Suppressor macrophage treated with lipopolysaccharide for 4 hours (primary cell): ENCODE measurements around the gene S1PR4.
A peak's percentile ranks its signal among the peaks of the same experiment; 100 is the strongest.

Source experiments
- DNase-seq: peaks from one replicate; pipeline ENCODE4 v3.0.0-alpha.2; 2020

Gene S1PR4, protein sequence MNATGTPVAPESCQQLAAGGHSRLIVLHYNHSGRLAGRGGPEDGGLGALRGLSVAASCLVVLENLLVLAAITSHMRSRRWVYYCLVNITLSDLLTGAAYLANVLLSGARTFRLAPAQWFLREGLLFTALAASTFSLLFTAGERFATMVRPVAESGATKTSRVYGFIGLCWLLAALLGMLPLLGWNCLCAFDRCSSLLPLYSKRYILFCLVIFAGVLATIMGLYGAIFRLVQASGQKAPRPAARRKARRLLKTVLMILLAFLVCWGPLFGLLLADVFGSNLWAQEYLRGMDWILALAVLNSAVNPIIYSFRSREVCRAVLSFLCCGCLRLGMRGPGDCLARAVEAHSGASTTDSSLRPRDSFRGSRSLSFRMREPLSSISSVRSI

DNA sequence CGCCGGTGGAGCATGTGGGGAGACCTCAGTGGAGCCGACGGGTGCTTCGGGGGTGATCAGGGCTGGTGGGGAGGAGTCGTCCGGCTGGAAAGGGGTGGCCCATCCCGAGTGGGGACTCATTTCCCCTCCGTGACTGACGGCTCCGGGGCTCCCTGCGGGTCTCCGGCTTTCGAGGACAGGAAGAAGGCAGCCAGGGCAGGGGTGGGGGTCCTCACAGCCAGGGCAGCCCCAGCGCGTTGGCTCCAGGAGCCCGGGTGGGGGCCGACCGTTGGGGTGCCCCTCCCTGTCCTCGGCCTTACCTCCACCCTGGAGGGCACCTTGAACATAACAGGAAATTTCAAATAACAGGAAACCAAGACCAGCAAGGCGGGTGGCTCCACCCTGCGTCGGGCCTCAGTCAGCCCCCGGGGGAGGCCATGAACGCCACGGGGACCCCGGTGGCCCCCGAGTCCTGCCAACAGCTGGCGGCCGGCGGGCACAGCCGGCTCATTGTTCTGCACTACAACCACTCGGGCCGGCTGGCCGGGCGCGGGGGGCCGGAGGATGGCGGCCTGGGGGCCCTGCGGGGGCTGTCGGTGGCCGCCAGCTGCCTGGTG lies at the start of gene S1PR4:
Gene S1PR4 (plus strand): TSS at position 393 of the 596 bp plus-strand sequence. CDS start 24 bp downstream, at position 417.
- DNase-seq: no peak

DNA sequence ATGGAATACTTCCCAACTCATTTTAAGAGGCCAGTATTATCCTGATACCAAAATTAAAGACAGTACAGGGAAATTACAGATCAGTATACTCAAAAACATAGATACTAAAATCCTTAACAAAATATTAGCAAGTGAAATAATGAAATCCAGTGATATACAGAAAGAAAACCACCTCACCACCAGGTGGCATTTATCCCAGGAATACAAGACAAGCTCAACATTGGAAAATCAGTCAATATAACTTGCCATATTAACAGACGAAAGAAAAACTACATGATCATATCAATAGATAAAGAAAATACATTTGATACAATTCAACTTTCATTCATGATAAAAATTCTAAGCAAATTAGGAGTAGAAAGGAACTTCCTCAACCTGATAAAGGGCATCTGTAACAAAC lies 49.5 kb upstream of the S1PR4 start:
- DNase-seq: peak; percentile 43

DNA sequence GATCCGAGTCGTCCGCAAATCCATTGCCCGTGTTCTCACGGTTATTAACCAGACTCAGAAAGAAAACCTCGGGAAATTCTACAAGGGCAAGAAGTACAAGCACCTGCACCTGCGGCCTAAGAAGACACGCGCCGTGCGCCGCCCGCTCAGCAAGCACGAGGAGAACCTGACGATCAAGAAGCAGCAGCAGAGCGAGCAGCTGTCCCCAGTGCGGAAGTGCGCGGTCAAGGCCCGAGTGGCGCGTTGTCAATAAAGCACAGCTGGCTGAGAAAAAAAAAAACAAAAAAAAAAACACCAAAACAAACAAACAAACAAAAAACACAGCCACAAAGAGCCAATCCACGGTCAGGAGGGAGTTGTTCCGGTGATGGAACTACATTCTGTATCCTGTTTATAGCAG lies 47.4 kb upstream of the S1PR4 start:
- DNase-seq: no peak

DNA sequence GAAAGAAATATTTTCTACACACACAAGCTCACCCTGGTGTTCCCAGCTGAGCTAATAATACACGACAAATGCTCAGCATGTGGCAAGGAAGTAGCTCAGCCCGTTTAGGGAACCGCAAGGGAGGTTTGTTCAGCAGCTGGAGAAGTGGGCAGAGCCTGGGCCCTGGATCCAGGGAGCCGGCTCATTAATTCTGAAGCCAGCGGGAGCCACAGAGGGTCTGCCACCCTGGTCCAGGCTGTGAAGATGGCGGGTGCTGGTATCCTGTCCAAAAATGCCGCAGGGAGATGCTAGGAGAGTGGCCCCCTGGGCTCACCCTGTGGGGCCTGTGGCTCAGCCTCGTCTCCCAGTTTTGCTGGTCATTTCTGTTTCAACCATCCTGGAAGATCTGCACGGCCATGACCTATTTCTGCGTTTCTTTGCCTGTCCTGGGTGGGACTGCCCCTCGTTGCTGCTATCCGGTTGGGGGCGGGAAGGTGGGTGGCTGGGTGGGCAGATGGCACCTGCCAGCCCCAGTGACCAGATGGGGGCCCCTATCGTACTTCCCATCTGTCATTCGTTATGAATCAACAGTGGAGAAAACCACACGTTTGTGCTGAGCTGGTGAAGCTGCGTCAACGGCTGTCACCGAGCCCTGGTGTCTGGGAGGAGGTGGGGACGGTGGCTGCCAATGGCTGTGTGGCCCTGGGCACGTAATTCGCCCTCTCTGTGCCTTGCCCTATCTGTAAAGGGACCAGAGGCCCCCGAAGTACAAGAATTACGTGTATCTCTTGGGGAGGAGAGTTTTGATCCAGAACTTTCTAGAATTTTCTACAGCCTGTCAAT lies 45.4 kb upstream of the S1PR4 start:
- DNase-seq: peak; percentile 93

DNA sequence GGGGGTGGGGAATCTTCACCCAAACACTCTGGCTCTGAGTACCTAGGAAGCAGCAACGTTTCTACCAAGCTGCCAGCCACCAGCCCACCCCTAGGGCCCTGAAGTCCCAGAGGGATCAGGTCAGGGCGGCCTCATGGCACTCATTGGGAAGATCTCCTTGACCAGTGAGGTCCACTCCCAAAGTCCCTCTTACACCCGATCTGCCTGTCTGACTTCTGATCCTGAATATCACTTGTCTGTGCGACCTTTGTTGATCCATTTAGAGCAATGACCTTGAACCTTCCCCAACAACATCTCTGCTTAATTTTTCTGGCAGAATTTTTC lies 44.8 kb upstream of the S1PR4 start:
- DNase-seq: no peak

DNA sequence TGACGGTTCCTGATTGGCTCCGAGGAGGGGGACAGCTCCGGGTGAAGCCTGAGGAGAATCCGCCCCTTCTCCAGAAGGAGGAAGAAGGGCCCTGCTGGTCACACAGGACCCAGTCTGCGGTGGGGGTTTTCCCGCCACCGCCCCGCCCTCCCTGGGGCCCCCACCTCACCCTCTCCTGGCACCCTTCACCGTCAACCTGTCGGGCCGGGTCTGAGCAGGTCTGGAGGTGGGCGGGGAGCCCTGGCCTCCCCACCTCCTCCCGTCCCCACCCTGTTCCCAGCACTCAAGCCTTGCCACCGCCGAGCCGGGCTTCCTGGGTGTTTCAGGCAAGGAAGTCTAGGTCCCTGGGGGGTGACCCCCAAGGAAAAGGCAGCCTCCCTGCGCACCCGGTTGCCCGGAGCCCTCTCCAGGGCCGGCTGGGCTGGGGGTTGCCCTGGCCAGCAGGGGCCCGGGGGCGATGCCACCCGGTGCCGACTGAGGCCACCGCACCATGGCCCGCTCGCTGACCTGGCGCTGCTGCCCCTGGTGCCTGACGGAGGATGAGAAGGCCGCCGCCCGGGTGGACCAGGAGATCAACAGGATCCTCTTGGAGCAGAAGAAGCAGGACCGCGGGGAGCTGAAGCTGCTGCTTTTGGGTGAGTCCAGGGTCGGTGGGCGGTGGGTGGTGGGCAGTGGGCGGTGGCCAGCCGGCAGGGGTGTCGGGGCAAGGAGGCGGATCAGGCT lies 42.4 kb upstream of the S1PR4 start, which contains the start of gene GNA15:
Gene GNA15 (plus strand): TSS at position 73 of the 723 bp plus-strand sequence. CDS start 418 bp downstream, at position 491.
- DNase-seq: peak; percentile 85

DNA sequence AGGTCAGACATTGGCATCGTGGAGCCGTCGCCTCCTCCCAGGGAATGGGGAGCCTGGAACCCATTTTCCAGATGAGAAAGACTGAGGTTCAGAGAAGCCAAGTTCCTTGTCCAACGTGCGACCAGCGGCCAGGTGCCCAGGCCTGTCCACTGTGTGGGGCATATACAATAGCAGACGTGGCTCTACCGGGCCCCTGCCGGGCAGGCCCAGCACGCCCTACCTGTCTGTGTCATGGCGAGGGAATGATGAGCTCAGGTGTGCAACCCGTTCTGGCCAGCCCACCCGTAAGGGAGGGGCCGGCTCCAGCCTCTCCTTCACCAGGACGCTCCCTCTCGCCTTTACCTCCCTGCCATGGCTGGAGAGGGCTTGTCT lies 41.9 kb upstream of the S1PR4 start:
- DNase-seq: no peak

DNA sequence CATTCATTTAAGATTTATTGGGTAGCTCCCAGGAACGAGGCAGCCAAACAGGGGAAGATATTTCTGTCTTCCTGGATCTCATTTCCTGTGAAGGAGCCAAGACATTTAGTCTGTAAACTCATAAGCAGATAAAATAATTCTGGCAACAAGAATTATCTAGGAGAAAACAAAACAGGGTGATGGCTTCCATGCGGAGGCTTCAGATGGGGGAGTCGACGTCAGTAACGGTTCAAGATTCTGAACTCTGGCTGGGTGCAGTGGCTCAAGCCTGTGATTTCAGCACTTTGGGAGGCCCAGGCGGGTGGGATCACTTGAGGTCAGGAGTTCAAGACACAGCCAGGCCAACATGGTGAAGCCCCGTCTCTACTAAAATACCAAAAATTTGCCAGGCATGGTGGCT lies 41.5 kb upstream of the S1PR4 start:
- peak; percentile 51 for DNase-seq

DNA sequence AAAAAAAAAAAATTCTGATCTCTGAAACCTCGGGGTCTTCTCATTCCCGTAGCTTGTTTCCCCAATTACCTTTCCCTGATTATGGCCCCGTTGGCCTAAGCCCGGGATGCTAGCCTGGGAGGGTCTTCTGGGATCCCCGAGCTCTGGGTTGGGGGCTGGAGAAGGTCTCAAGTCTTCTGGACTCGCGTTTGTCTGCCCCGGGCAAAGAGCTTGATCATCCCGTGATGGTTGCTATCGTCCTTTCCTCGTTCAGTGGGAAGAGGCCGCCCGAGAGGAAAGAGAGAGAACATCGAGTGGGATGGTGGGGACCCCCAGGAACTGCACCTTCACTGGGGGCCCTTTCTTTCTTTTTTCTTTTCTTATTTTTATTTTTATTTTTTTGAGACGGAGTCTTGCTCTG lies 40.3 kb upstream of the S1PR4 start:
- no peak for DNase-seq

DNA sequence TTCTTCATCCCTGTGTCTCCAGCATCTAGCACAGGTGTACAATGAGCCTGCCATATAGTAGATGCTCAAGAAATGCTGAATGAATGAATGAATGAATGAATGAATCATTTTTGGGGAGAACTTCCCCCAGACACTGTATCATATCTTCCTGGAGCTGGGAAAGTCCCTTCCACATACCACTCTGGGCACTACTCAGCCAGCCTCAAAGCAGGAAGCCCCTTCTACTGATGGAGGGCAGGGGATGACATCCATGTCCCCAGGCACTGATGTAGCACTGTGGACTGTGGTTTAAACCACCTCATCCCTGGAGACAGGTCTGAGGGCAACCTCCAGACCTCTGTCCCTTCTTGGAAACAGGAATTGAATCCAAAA lies 37.9 kb upstream of the S1PR4 start:
- peak; percentile 50 for DNase-seq

DNA sequence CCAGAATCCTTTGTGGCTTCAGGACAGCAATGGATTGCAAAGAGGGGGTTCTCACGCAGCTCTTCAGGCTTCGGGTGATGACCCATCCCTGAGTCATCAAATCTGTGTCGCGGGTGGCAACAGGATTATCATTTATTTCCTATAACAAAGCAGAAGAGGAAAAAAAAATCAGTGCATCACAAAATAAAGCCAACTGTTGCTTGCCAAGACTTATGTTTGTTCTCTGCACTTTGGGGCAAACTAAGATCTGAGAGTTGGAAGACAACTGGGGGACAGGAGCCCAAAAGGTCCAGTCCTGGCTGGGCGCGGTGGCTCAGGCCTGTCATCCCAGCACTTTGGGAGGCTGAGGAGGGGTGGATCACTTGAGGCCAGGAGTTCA lies 36.3 kb upstream of the S1PR4 start:
- peak; percentile 84 for DNase-seq

DNA sequence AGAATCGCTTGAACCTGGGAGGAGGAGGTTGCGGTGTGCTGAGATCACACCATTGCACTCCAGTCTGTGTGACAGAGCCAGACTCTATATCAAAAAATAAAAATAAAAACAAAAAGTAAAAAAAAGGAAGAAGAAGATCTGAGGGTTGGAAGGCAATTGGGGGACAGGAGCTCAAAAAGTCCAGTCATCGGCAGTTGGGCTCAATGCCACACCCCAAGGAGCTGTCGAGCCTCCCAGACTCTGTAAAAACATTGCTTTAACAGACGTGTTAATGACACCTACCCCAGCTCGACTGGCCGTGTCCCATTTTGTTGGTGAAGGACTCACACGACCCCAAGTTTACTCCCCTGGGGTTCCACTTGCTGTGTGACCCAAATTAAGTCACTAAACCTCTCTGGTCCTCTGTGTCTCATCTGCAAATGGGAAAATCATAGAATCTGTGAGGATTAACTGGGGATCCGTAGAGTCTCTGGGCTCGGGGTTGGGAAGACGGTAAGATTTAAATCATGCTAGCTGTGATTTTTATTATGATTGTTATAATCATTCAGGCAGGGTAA lies 35.7 kb upstream of the S1PR4 start:
- peak; percentile 45 for DNase-seq

DNA sequence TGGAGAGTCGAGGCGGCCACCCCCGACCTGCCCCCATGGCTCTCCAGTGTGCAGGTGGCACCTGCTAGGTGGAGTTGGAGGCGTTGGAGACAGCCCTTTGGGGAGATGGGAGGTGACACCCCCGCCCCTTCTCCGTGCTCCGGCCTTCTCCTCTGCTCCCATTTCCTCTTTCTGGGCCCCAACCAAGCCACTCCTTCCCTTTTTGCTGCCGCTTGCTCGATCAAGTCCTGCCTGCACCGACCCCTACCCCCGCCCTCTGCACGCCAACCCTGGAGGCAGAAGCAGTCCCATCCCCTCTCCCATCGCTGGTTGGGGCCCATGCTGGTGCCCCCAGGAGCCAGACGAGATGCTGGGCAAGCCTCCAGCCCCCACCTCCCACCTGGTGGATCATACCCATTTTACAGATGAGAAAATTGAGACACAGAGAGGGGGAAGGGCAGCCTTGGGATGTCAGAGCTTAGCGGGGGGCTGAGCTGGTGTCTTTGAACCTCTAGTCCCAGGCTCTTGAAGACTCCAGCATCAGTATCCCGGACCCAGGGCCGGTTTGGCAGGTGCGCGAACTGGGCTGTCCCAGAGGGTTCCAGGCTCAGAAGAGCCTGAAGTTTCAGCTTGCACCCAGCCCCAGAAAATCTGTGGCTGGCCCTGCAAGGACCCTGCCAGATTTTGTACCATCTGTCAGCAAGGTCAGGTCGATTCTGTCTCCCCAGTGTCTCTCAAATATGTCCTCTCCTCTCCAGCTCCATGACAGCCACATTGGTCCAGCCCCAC lies 32.5 kb upstream of the S1PR4 start:
- DNase-seq: peak; percentile 82

DNA sequence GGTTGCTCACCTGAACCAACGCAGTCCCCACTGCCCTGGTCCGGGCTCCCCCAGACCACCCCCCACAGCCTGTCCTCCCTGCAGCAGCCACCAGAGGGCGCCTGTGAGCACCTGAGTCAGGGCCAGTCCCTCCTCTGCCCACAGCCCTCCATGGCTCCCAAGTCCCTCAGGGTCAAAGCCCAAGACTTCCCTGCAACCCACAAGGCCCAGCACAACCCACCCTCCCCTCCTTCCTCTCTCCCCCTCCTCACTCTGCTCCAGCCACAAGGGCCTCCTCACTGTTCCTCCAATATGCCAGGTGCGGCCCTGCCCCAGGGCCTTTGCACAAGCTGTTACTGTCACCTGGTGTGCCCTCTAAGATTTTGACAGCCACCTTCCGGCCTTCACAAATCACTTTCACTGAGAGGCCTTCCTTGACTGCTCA lies 31.9 kb upstream of the S1PR4 start:
- peak; percentile 47 for DNase-seq

DNA sequence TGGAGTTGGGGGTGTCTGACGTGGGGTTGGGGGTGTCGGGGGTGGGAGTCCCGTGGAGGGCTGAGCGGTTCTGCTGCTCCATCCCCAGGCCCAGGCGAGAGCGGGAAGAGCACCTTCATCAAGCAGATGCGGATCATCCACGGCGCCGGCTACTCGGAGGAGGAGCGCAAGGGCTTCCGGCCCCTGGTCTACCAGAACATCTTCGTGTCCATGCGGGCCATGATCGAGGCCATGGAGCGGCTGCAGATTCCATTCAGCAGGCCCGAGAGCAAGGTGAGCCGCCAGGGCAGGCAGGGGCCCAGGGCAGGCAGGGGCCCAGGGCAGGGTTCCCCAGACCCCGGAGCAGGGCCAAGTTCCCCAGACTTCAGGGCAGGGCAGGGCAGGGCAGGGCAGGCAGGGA lies 30.1 kb upstream of the S1PR4 start:
- no peak for DNase-seq

DNA sequence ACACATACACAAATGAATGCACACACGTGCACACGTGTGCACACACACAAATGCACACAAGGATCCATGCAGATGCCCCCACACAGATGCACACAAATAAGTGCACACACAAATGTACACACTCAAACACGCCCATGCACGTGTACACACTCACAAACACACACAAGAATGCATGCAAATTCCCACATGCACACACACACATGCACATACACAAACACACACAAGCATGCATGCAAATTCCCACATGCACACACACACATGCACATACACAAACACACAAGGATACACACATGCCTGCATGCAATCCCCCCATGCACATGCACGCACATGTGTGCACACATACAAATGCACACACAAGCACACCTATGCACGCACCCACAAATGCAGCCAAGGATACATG lies 29.5 kb upstream of the S1PR4 start:
- DNase-seq: no peak

DNA sequence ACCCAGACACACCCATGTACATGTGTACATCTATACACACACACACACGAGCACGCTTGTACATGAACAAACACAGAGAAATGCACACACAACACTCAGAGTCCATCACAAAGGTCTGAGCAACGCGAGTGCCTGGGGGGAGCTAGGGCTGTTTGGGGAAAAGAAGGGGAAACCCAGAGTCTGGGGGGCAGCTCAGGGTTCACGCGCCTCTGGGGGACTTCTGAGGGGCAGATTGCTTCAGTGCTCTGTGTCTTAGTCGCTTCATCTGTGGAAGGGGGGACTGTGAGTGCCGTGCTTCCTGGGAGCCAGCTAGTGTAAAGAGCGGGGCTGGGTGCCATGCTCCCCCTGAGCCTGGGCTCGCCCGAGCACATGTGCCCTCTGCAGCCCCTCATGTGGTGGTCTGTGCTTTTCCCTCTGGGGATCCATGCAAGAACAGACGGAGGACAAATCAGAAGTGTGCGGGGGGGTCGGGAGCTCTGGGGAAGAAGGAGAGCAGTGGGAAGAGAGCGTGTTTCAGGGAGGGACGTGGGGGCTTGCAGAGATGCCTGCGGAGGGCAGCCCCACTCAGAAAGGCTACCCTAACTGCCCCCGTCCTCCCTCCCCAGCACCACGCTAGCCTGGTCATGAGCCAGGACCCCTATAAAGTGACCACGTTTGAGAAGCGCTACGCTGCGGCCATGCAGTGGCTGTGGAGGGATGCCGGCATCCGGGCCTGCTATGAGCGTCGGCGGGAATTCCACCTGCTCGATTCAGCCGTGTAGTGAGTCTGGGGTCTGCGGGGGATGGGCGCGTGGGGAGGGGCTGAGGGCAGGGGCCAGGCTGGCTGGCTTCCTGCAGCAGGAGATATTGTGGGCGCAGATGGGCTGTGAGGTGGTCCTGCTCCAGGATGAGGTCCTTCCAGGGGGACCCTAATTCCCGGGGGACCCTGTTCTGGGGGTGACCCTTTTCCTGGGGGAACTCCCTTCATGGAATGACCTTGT lies 28.8 kb upstream of the S1PR4 start:
- no peak for DNase-seq

DNA sequence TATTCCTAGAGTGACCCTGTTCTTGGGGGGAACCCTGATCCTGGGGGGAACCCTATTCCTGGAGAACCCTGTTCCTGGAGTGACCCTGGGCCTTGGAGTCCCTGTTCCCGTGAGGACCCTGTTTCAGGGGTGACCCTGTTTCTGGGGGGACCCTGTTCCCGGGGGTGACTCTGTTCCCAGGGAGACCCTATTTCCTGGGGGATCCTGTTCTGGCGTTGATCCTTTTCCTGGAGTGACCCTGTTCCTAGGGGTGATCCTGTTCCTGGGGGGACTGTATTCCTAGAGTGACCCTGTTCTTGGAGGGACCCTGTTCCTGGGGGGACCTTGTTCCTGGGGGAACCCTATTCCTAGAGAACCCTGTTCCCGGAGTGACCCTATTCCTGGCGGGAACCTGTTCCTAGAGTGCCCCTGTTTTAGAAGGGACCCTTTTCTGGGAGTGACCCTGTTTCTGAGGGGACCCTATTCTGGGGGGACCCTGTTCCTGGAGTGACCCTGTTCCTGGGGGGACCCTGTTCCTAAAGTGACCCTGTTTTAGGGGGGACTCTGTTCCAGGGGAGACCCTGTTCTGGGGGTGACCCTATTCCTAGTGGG lies 27.7 kb upstream of the S1PR4 start:
- DNase-seq: no peak

DNA sequence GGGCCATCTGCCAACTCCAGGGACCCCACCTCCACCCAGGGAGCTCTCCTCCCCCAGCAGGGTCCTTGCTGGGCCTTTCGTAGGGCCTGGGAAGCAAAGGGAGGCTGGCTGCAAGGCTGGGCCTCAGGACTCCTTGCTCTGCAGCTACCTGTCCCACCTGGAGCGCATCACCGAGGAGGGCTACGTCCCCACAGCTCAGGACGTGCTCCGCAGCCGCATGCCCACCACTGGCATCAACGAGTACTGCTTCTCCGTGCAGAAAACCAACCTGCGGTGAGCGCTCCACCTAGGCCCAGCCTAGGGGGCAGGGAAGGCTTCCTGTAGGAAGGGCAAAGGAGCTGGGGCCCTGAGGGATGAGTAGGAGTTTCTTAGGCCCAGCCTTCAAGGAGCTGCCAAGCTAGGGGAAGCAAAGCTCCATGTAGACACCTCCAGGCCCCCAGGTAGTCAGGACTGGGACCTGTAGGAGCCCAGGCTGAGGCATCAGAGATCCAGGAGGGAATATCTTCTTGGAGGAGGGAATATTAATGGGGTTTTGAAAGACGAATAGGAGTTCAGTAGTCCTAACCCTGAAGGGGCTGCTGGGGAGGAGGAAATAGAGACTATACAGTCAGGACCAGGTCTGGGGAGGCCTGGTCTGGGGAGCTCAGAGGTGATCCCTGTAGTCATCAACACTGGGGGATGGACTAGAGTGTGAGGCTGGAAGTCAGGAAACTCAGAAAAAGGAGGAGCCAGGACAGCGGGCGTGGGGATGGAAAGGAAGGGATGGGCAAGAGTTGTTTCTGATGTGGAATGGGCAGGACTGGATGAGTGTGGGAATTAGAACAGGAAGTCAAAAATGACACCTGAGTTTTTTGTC lies 26.8 kb upstream of the S1PR4 start:
- no peak for DNase-seq

DNA sequence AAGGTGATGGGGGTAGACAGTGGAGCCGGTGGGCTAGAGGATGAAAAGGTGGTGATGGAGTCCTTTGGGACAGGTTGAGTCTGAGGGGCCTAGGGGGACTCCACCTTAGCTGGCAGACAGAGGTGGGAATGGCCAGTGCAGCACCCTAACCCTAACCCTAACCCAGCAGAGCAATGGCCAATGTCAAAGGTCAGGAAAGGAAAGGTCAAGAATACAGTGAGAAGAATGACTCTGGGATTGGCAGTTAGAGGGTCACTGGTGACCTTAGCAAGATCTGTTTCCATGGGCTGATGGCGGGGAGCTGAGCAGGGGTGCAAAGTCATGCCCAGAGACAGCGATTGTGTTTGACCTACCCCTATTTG lies 26.2 kb upstream of the S1PR4 start:
- no peak for DNase-seq
